Stomach smooth muscle (tissue), 2 donors: ENCODE measurements around the gene PIR.

Experiments
- H3K27ac ChIP-seq: one replicate; pipeline ENCODE4 v1.7.0; 2013; ENCODE audit warnings: mild to moderate bottlenecking, low read length, inconsistent platforms
- H3K27me3 ChIP-seq, 2 donors: one replicate each; pipeline ENCODE4 v1.7.0; 2013; ENCODE audit warnings: low read length in 2 of 2; ENCODE audit not compliant: insufficient read depth in 2 of 2, control insufficient read depth in 1 of 2
- H3K36me3 ChIP-seq, 2 donors: one replicate each; pipeline ENCODE4 v1.7.0; 2013; ENCODE audit warnings: low read length in 2 of 2; ENCODE audit not compliant: control insufficient read depth in 2 of 2, insufficient read depth in 2 of 2
- H3K4me1 ChIP-seq: one replicate; pipeline ENCODE4 v1.7.0; 2013; ENCODE audit warnings: low read length; ENCODE audit not compliant: control insufficient read depth, insufficient read depth
- H3K4me3 ChIP-seq, 2 donors: one replicate each; pipeline ENCODE4 v1.7.0; 2013; ENCODE audit warnings: low read length in 2 of 2
- H3K9ac ChIP-seq, 2 donors: one replicate each; pipeline ENCODE4 v1.7.0; 2013; ENCODE audit warnings: low read length in 2 of 2, mild to moderate bottlenecking in 1 of 2
- H3K9me3 ChIP-seq, 2 donors: one replicate each; pipeline ENCODE4 v1.7.0; 2013; ENCODE audit warnings: low read length in 2 of 2; ENCODE audit not compliant: control insufficient read depth in 2 of 2
- donor health status: healthy.
- donor health status: Pancreatic carcinoma.

PIR gene

GRCh38 chrX:15399962-15400391 is 93.2 kb downstream of the PIR start:
- Histone ChIP-seq H3K4me3 (no peak overlapping the region), H3K4me1 (no peaks in the 10 kb centered on the region), H3K9ac (no peak overlapping the region), H3K27ac (no peak overlapping the region), H3K36me3 (no peaks in the 10 kb centered on the region), H3K27me3 (no peaks in the 10 kb centered on the region), H3K9me3 (no peaks in the 10 kb centered on the region)

GRCh38 chrX:15398874-15399273 is 94.3 kb downstream of the PIR start:
- no peak overlapping the region for H3K4me3 ChIP-seq
- H3K9ac ChIP-seq, result no peak overlapping the region
- H3K4me1 ChIP-seq, result no peaks in the 10 kb centered on the region
- H3K9me3 ChIP-seq, result no peaks in the 10 kb centered on the region
- no peaks in the 10 kb centered on the region for H3K36me3 ChIP-seq
- H3K27ac ChIP-seq, result no peak overlapping the region
- H3K27me3 ChIP-seq, result peaks cover 0 to 2% of the 10 kb centered on the region in 2 donors

- Histone ChIP-seq H3K9me3 (no peaks in the 10 kb centered on the region), H3K27me3 (peaks cover 0 to 2% of the 10 kb centered on the region in 2 donors), H3K9ac (no peak overlapping the region), H3K4me3 (no peak overlapping the region), H3K4me1 (no peaks in the 10 kb centered on the region), H3K36me3 (no peaks in the 10 kb centered on the region), H3K27ac (no peak overlapping the region)
These were observed 97.3 kb downstream of the PIR start for GRCh38 chrX:15395789-15396188.

- Histone ChIP-seq H3K27me3 (peaks cover 0 to 2% of the 10 kb centered on the region in 2 donors), H3K36me3 (peaks cover 0 to 2% of the 10 kb centered on the region in 2 donors), H3K4me1 (no peaks in the 10 kb centered on the region), H3K27ac (no peak overlapping the region), H3K9ac (no peak overlapping the region), H3K9me3 (no peaks in the 10 kb centered on the region), H3K4me3 (no peak overlapping the region)
These were observed 101.3 kb downstream of the PIR start for GRCh38 chrX:15391850-15392249.

- H3K4me3 ChIP-seq, result no peak within 1 kb of the TSS
- no peaks in the 10 kb centered on the region for H3K9me3 ChIP-seq
- H3K27me3 ChIP-seq, result peaks cover 0 to 3% of the 10 kb centered on the region in 2 donors
These were observed 108.8 kb downstream of the PIR start, which contains the start of gene VEGFD for GRCh38 chrX:15384304-15384703. TSS of gene VEGFD (minus strand) at chrX:15384413. CDS start at chrX:15383946, 467 bp downstream.

GRCh38 chrX:15382813-15383212 is 110.3 kb downstream of the PIR start:
- H3K27ac ChIP-seq, result no peak overlapping the region

More at GRCh38 chrX:15384304-15384703, 108.8 kb downstream of the PIR start, which contains the start of gene VEGFD:
- Histone ChIP-seq H3K27ac (no peak within 1 kb of the TSS), H3K9ac (no peak within 1 kb of the TSS), H3K36me3 (peaks cover 0 to 2% of the 10 kb centered on the region in 2 donors), H3K4me1 (no peaks in the 10 kb centered on the region)

GRCh38 chrX:15376956-15377355 is 116.2 kb downstream of the PIR start:
- Histone ChIP-seq H3K27ac (no peak overlapping the region), H3K4me3 (no peak overlapping the region), H3K36me3 (no peaks in the 10 kb centered on the region), H3K9ac (no peak overlapping the region), H3K4me1 (no peaks in the 10 kb centered on the region), H3K27me3 (no peaks in the 10 kb centered on the region), H3K9me3 (peaks cover 0 to 2% of the 10 kb centered on the region in 2 donors)

More at GRCh38 chrX:15382813-15383212, 110.3 kb downstream of the PIR start:
- Histone ChIP-seq H3K4me3 (no peak overlapping the region), H3K36me3 (no peaks in the 10 kb centered on the region), H3K9ac (no peak overlapping the region), H3K4me1 (no peaks in the 10 kb centered on the region), H3K9me3 (no peaks in the 10 kb centered on the region), H3K27me3 (peaks cover 0 to 3% of the 10 kb centered on the region in 2 donors)

- no peak overlapping the region for H3K4me3 ChIP-seq
- H3K4me1 ChIP-seq, result no peaks in the 10 kb centered on the region
- H3K27me3 ChIP-seq, result no peaks in the 10 kb centered on the region
- no peaks in the 10 kb centered on the region for H3K36me3 ChIP-seq
- no peak overlapping the region for H3K27ac ChIP-seq
- peaks cover 0 to 2% of the 10 kb centered on the region in 2 donors for H3K9me3 ChIP-seq
- no peak overlapping the region for H3K9ac ChIP-seq
These were observed 119.2 kb downstream of the PIR start for GRCh38 chrX:15373976-15374375.

- Histone ChIP-seq H3K27me3 (peaks cover 0 to 5% of the 10 kb centered on the region in 2 donors), H3K27ac (no peak overlapping the region), H3K4me3 (no peak overlapping the region), H3K4me1 (no peaks in the 10 kb centered on the region), H3K36me3 (no peaks in the 10 kb centered on the region), H3K9ac (no peak overlapping the region), H3K9me3 (no peaks in the 10 kb centered on the region)
These were observed 126.4 kb downstream of the PIR start for GRCh38 chrX:15366506-15367352.

- Histone ChIP-seq H3K9ac (no peak overlapping the region), H3K4me1 (no peaks in the 10 kb centered on the region), H3K4me3 (no peak overlapping the region), H3K9me3 (no peaks in the 10 kb centered on the region), H3K27me3 (peaks cover 0 to 3% of the 10 kb centered on the region in 2 donors), H3K36me3 (no peaks in the 10 kb centered on the region), H3K27ac (no peak overlapping the region)
These were observed 133.4 kb downstream of the PIR start for GRCh38 chrX:15359701-15360100.

- no peaks in the 10 kb centered on the region for H3K36me3 ChIP-seq
- no peak overlapping the region for H3K27ac ChIP-seq
- no peaks in the 10 kb centered on the region for H3K4me1 ChIP-seq
- no peaks in the 10 kb centered on the region for H3K9me3 ChIP-seq
- H3K4me3 ChIP-seq, result no peak overlapping the region
- H3K9ac ChIP-seq, result no peak overlapping the region
- H3K27me3 ChIP-seq, result peaks cover 0 to 3% of the 10 kb centered on the region in 2 donors
These were observed 134.6 kb downstream of the PIR start for GRCh38 chrX:15358533-15358932.
